Caco-2 (cell line): Measurements from ENCODE around the gene NCKIPSD. TPM values are rescaled to one million over a fixed set of nuclear protein-coding genes. Genes with fewer than 3 reads are reported as not detected.

ENCODE experiments used
- BruUV-seq: library from RNA; stranded (reverse); fragments of 400-500 nt; replicated peaks from 2 replicates; lab custom pipeline; 2021; lab: Mats Ljungman, UMichigan
- CTCF ChIA-PET: fragments of 300-600 bp; sonication (Branson Sonifier 250); formaldehyde crosslinking; loops from one replicate; lab custom pipeline; 2022; ENCODE audit warnings: antibody characterized with exemption; lab: Charles Lee
- POLR2A ChIA-PET: fragments of 300-600 bp; sonication (Branson Sonifier 250); formaldehyde crosslinking; loops from one replicate; lab custom pipeline; 2022; ENCODE audit warnings: antibody characterized with exemption; lab: Charles Lee
- DNase-seq, 2 experiments: peaks; one replicate each; pipeline versions ENCODE4 v3.0.0 to v3.0.0-alpha.2; 2020 to 2022
- H3K27me3 ChIP-seq: replicated peaks from 2 replicates; pipeline ENCODE4 v1.6.0; 2011; ENCODE audit warnings: low read length; ENCODE audit not compliant: control insufficient read depth, insufficient read depth
- H3K36me3 ChIP-seq: 2 replicates; pipeline ENCODE4 v1.5.1; 2011; ENCODE audit warnings: low read length; ENCODE audit not compliant: control insufficient read depth, insufficient read depth
- H3K4me1 ChIP-seq: fragments of 250-450 bp; sonication (Bioruptor Pico); 2 replicates; pipeline ENCODE4 v1.5.1; 2020; ENCODE audit warnings: mild to moderate bottlenecking
- H3K4me3 ChIP-seq: 2 replicates; pipeline ENCODE4 v1.5.1; 2011; ENCODE audit warnings: low read depth, mild to moderate bottlenecking, control low read depth, low read length
- H3K9me3 ChIP-seq: fragments of 250-450 bp; sonication (Bioruptor Pico); 2 replicates; pipeline ENCODE4 v1.5.1; 2020; ENCODE audit warnings: mild to moderate bottlenecking, moderate library complexity
- H3K27ac Mint-ChIP-seq: one replicate; pipeline ENCODE4 v1.8.0; 2022; ENCODE audit warnings: mixed read lengths; ENCODE audit not compliant: unreplicated experiment
- H3K27me3 Mint-ChIP-seq: one replicate; pipeline ENCODE4 v1.8.0; 2022; ENCODE audit warnings: mixed read lengths; ENCODE audit not compliant: insufficient read depth, unreplicated experiment
- H3K36me3 Mint-ChIP-seq: one replicate; pipeline ENCODE4 v1.8.0; 2022; ENCODE audit warnings: mild to moderate bottlenecking, mixed read lengths; ENCODE audit not compliant: insufficient read depth, unreplicated experiment
- H3K4me1 Mint-ChIP-seq: one replicate; pipeline ENCODE4 v1.8.0; 2022; ENCODE audit warnings: low read depth, mixed read lengths; ENCODE audit not compliant: unreplicated experiment
- H3K4me3 Mint-ChIP-seq: one replicate; pipeline ENCODE4 v1.8.0; 2022; ENCODE audit warnings: mild to moderate bottlenecking, moderate library complexity, mixed read lengths; ENCODE audit not compliant: unreplicated experiment
- H3K9me3 Mint-ChIP-seq: one replicate; pipeline ENCODE4 v1.8.0; 2022; ENCODE audit warnings: mixed read lengths; ENCODE audit not compliant: unreplicated experiment
- CTCF ChIP-seq, 2 experiments: fragments of 200-600 bp in 1 of 2; IDR thresholded peaks; 1 replicate in 1 of 2; 2 replicates in 1 of 2; pipeline versions ENCODE4 v1.5.1 to v1.8.0; 2011 to 2022; ENCODE audit warnings: antibody characterized with exemption in 1 of 2, control low read depth in 1 of 2, inconsistent platforms in 1 of 2, low read depth in 1 of 2, low read length in 1 of 2, mild to moderate bottlenecking in 1 of 2, moderate library complexity in 1 of 2; ENCODE audit not compliant: insufficient read depth in 1 of 2, severe bottlenecking in 1 of 2, unreplicated experiment in 1 of 2
- intact Hi-C: fragments of 100-400 bp; cut with micrococcal nuclease; formaldehyde crosslinking; loops from one replicate; pipeline ENCODE4 v1.10.0; 2022; ENCODE audit not compliant: unreplicated experiment
- total RNA-seq: library from RNA; stranded (reverse); gene quantifications from 2 replicates; pipeline ENCODE4 v1.2.3, GENCODE V29; 2022

NCKIPSD gene
- total RNA-seq, 1 experiment from 2014 or later: 30.2 TPM

- POLR2A ChIA-PET: interaction anchor here (0.5 to 2.7 kb wide), 12 partner anchors 11 to 996 kb away, joined by 3 to 14 read pairs (median 4); partner anchors contain the start of genes IP6K2, NCKIPSD, NDUFAF3 and PFKFB4
- peaks cover 5% of the 10 kb centered on the region for H3K4me1 Mint-ChIP-seq
- CTCF ChIA-PET: interaction anchor here (0.7 to 2.1 kb wide), 5 partner anchors 23 to 434 kb away, joined by 3 to 7 read pairs (median 4); partner anchors contain the start of genes SLC26A6 and UQCRC1
- no peaks in the 10 kb centered on the region for H3K9me3 ChIP-seq
- peaks cover 7% of the 10 kb centered on the region for H3K36me3 ChIP-seq
- H3K4me3 ChIP-seq: peak within 1 kb of the TSS; percentile 65
- no peaks in the 10 kb centered on the region for H3K27me3 ChIP-seq
- H3K27me3 Mint-ChIP-seq: no peaks in the 10 kb centered on the region
- no peaks in the 10 kb centered on the region for H3K9me3 Mint-ChIP-seq
- intact Hi-C loops: loop anchor here (1.0 to 10.0 kb wide), 4 partner anchors 28 to 198 kb away; partner anchors contain the start of genes PFKFB4, SLC26A6 and UQCRC1
- no peak for TF ChIP-seq CTCF (IDR thresholded peaks at IDR 0.05; ENCODE audit: insufficient read depth in 1 of 2, low read depth in 1 of 2, low read length in 1 of 2, severe bottlenecking in 1 of 2, unreplicated experiment in 1 of 2)
- peaks cover 73% of the 10 kb centered on the region for H3K36me3 Mint-ChIP-seq
- peaks cover 10% of the 10 kb centered on the region for H3K4me1 ChIP-seq
- BruUV-seq: TSS peak; percentile 74
- H3K27ac Mint-ChIP-seq: peak within 1 kb of the TSS; percentile 99
- DNase-seq: peak; percentile 90 to 91
- peak within 1 kb of the TSS; percentile 93 for H3K4me3 Mint-ChIP-seq
Observed at GRCh38 chr3:48662753-48663488, 22.8 kb downstream of the NCKIPSD start, which contains the start of gene CELSR3. TSS of gene CELSR3 (minus strand) at chr3:48662886. CDS start at chr3:48662634, 252 bp downstream.

GRCh38 chr3:48662145-48662752 lies 23.5 kb downstream of the NCKIPSD start:
- no peak for TF ChIP-seq CTCF (IDR thresholded peaks at IDR 0.05; ENCODE audit: insufficient read depth in 1 of 2, low read depth in 1 of 2, low read length in 1 of 2, severe bottlenecking in 1 of 2, unreplicated experiment in 1 of 2)
- Histone ChIP-seq H3K27me3 (no peaks in the 10 kb centered on the region), H3K4me1 (peaks cover 10% of the 10 kb centered on the region), H3K4me3 (peak overlapping the region; percentile 65), H3K9me3 (no peaks in the 10 kb centered on the region), H3K36me3 (peaks cover 7% of the 10 kb centered on the region)
- H3K4me1 Mint-ChIP-seq: peaks cover 5% of the 10 kb centered on the region
- DNase-seq: peak in 1 of 2 experiments; percentile 21
- no peaks in the 10 kb centered on the region for H3K27me3 Mint-ChIP-seq
- peak overlapping the region; percentile 99 for H3K27ac Mint-ChIP-seq
- H3K4me3 Mint-ChIP-seq: peak overlapping the region; percentile 93
- CTCF ChIA-PET: interaction anchor here (0.9 to 2.1 kb wide), 3 partner anchors 27 to 435 kb away, joined by 3 to 7 read pairs (median 7); partner anchors contain the start of gene SLC26A6
- intact Hi-C loops: loop anchor here (2.0 to 10.0 kb wide), 3 partner anchors 53 to 197 kb away; partner anchors contain the start of genes PFKFB4 and UQCRC1
- POLR2A ChIA-PET: interaction anchor here (0.8 to 2.7 kb wide), 7 partner anchors 24 to 432 kb away, joined by 3 to 14 read pairs (median 5); partner anchors contain the start of genes IP6K2, NCKIPSD, NDUFAF3 and PFKFB4
- H3K36me3 Mint-ChIP-seq: peaks cover 75% of the 10 kb centered on the region
- TSS peak; percentile 1 for BruUV-seq
- no peaks in the 10 kb centered on the region for H3K9me3 Mint-ChIP-seq
